NB4 (cell line): ENCODE results near the gene EMILIN1.

Source experiments
- DNase-seq: peaks from one replicate; pipeline ENCODE4 v3.0.0; 2010; ENCODE audit warnings: low read depth
- H3K4me3 ChIP-seq: one replicate; pipeline ENCODE4 v1.5.1; 2011; ENCODE audit warnings: mild to moderate bottlenecking, low read depth, low read length, moderate library complexity
- CTCF ChIP-seq: IDR thresholded peaks from one replicate; pipeline ENCODE4 v1.5.1; 2012; ENCODE audit warnings: low read depth, low read length
- MAX ChIP-seq: IDR thresholded peaks from 2 replicates; pipeline ENCODE4 v1.6.1; 2011; ENCODE audit warnings: low read depth, low read length
- MYC ChIP-seq: IDR thresholded peaks from 2 replicates; pipeline ENCODE4 v1.6.1; 2011; ENCODE audit warnings: low read depth, low read length
- POLR2A ChIP-seq: IDR thresholded peaks from 2 replicates; pipeline ENCODE4 v1.6.1; 2011; ENCODE audit warnings: mild to moderate bottlenecking; ENCODE audit not compliant: insufficient read length; ENCODE audit errors: extremely low read depth

The EMILIN1 gene

GRCh38 chr2:27088634-27089033 lies 10.2 kb downstream of the EMILIN1 start:
- no peak for TF ChIP-seq CTCF
- TF ChIP-seq POLR2A = no peak
- no peak for TF ChIP-seq MAX
- no peak for TF ChIP-seq MYC
- H3K4me3 ChIP-seq = no peak overlapping the region
- DNase-seq = no peak

GRCh38 chr2:27089111-27089954 lies 10.9 kb downstream of the EMILIN1 start:
- DNase-seq = no peak
- H3K4me3 ChIP-seq = no peak overlapping the region
- no peak for TF ChIP-seq MAX
- no peak for TF ChIP-seq MYC
- no peak for TF ChIP-seq CTCF
- no peak for TF ChIP-seq POLR2A

- no peak for DNase-seq
- TF ChIP-seq CTCF (no peak), MAX (no peak), POLR2A (no peak), MYC (no peak)
- H3K4me3 ChIP-seq = no peak overlapping the region
These were observed 13.6 kb downstream of the EMILIN1 start for GRCh38 chr2:27091746-27092695.

- no peak for DNase-seq
- TF ChIP-seq MAX = no peak
- TF ChIP-seq POLR2A = no peak
- no peak for TF ChIP-seq CTCF
- TF ChIP-seq MYC = no peak
- no peak overlapping the region for H3K4me3 ChIP-seq
These were observed 14.4 kb downstream of the EMILIN1 start for GRCh38 chr2:27092696-27093429.

GRCh38 chr2:27093430-27094352 lies 15.3 kb downstream of the EMILIN1 start:
- DNase-seq = no peak
- TF ChIP-seq CTCF (no peak), MAX (no peak), POLR2A (no peak), MYC (no peak)
- no peak overlapping the region for H3K4me3 ChIP-seq
